Myocyte (in vitro differentiated cells): Measurements from ENCODE around the gene VPS9D1. TPM values are rescaled to one million over a fixed set of nuclear protein-coding genes. Genes with fewer than 3 reads are reported as not detected.
"Not testable (repeated sequence)": the region's sequence is repeated elsewhere in the genome, so short reads cannot be mapped to it uniquely, and the experiment has no call there.

ENCODE experiments used
- DNase-seq: peaks from one replicate; pipeline ENCODE4 v3.0.0-alpha.2; 2012; ENCODE audit warnings: low read depth
- total RNA-seq: library from RNA; depleted of rRNA; stranded (reverse); fragments of >200 nt; gene quantifications from 2 replicates; pipeline ENCODE4 v1.2.3, GENCODE V29; 2014

VPS9D1 gene
- total RNA-seq, 1 donor from 2014 or later, result 10.5 TPM

- no peak for DNase-seq
Observed at GRCh38 chr16:89695086-89695874, 25.4 kb downstream of the VPS9D1 start.

- not testable (repeated sequence) for DNase-seq
Observed at GRCh38 chr16:89694784-89695085, 26.0 kb downstream of the VPS9D1 start.

- DNase-seq, result no peak
Observed at GRCh38 chr16:89693931-89694783, 26.5 kb downstream of the VPS9D1 start.

- no peak for DNase-seq
Observed at GRCh38 chr16:89693289-89693731, 27.4 kb downstream of the VPS9D1 start.

- no peak for DNase-seq
Observed at GRCh38 chr16:89691986-89692569, 28.6 kb downstream of the VPS9D1 start.

GRCh38 chr16:89691231-89691985, 29.3 kb downstream of the VPS9D1 start:
- DNase-seq, result no peak

GRCh38 chr16:89690392-89690901, 30.3 kb downstream of the VPS9D1 start:
- no peak for DNase-seq

GRCh38 chr16:89689621-89690020, 31.1 kb downstream of the VPS9D1 start:
- not testable (repeated sequence) for DNase-seq

GRCh38 chr16:89689142-89689541, 31.6 kb downstream of the VPS9D1 start:
- no peak for DNase-seq

GRCh38 chr16:89688395-89688794, 32.3 kb downstream of the VPS9D1 start:
- DNase-seq, result no peak

GRCh38 chr16:89687092-89687940, 33.4 kb downstream of the VPS9D1 start:
- peak; percentile 15 for DNase-seq

- DNase-seq, result peak; percentile 88
Observed at GRCh38 chr16:89686520-89687091, 34.1 kb downstream of the VPS9D1 start, which contains the start of gene CDK10. Gene CDK10, plus strand, starts transcription at chr16:89686689. Its CDS starts 22 bp downstream, at chr16:89686711.

GRCh38 chr16:89685916-89686315, 34.8 kb downstream of the VPS9D1 start:
- no peak for DNase-seq

- no peak for DNase-seq
Observed at GRCh38 chr16:89678258-89678657, 42.4 kb downstream of the VPS9D1 start.

GRCh38 chr16:89672177-89672941, 48.3 kb downstream of the VPS9D1 start:
- DNase-seq, result no peak

GRCh38 chr16:89671565-89671964, 49.1 kb downstream of the VPS9D1 start:
- DNase-seq, result not testable (repeated sequence)

GRCh38 chr16:89670496-89671431, 49.9 kb downstream of the VPS9D1 start:
- no peak for DNase-seq

- DNase-seq, result no peak
Observed at GRCh38 chr16:89669755-89670154, 50.9 kb downstream of the VPS9D1 start.
